Activated CD8-positive, alpha-beta memory T cell treated with anti-CD3 and anti-CD28 coated beads, Interleukin-2, amount 50 U/mL, for 1 hour (primary cell): ENCODE results near the gene TRIM37.
"Not testable (repeated sequence)": the region's sequence is repeated elsewhere in the genome, so short reads cannot be mapped to it uniquely, and the experiment has no call there.

Experiments
- DNase-seq: peaks from one replicate; pipeline ENCODE4 v3.0.0-alpha.2; 2020; ENCODE audit errors: extremely low read depth

TRIM37 gene

GRCh38 chr17:59106463-59107305 lies at the start of gene TRIM37:
Gene TRIM37 (minus strand): TSS chr17:59106880. CDS start chr17:59106461, 419 bp downstream.
- DNase-seq, result peak; percentile 90

- DNase-seq, result peak; percentile 93
Measured at GRCh38 chr17:59155439-59156177, 48.9 kb upstream of the TRIM37 start, which contains the start of gene PRR11. Gene PRR11 (plus strand): TSS chr17:59155746. CDS start chr17:59169753, 14,007 bp downstream.

- DNase-seq, result peak; percentile 94
Measured at GRCh38 chr17:59154721-59155438, 48.2 kb upstream of the TRIM37 start, which contains the start of gene SKA2. Gene SKA2 (minus strand): TSS chr17:59155186. CDS start chr17:59155163, 23 bp downstream.

GRCh38 chr17:59154292-59154720 lies 47.6 kb upstream of the TRIM37 start:
- no peak for DNase-seq

- DNase-seq, result no peak
Measured at GRCh38 chr17:59152925-59153324, 46.2 kb upstream of the TRIM37 start.

- DNase-seq, result no peak
Measured at GRCh38 chr17:59151591-59151990, 44.9 kb upstream of the TRIM37 start.

- no peak for DNase-seq
Measured at GRCh38 chr17:59151006-59151405, 44.3 kb upstream of the TRIM37 start.

- DNase-seq, result no peak
Measured at GRCh38 chr17:59149841-59150511, 43.3 kb upstream of the TRIM37 start.

- no peak for DNase-seq
Measured at GRCh38 chr17:59149051-59149450, 42.4 kb upstream of the TRIM37 start.

GRCh38 chr17:59145571-59146096 lies 39.0 kb upstream of the TRIM37 start:
- no peak for DNase-seq

GRCh38 chr17:59141860-59142259 lies 35.2 kb upstream of the TRIM37 start:
- no peak for DNase-seq

- DNase-seq, result no peak
Measured at GRCh38 chr17:59139939-59140338, 33.3 kb upstream of the TRIM37 start.

- not testable (repeated sequence) for DNase-seq
Measured at GRCh38 chr17:59138339-59138738, 31.7 kb upstream of the TRIM37 start.

GRCh38 chr17:59131131-59131530 lies 24.5 kb upstream of the TRIM37 start:
- DNase-seq, result no peak

- no peak for DNase-seq
Measured at GRCh38 chr17:59129814-59130213, 23.1 kb upstream of the TRIM37 start.

- no peak for DNase-seq
Measured at GRCh38 chr17:59126809-59127417, 20.2 kb upstream of the TRIM37 start.

- no peak for DNase-seq
Measured at GRCh38 chr17:59124665-59125064, 18.0 kb upstream of the TRIM37 start.

GRCh38 chr17:59121901-59122480 lies 15.3 kb upstream of the TRIM37 start:
- DNase-seq, result no peak

- no peak for DNase-seq
Measured at GRCh38 chr17:59115474-59115873, 8.8 kb upstream of the TRIM37 start.

- DNase-seq, result no peak
Measured at GRCh38 chr17:59111539-59111938, 4.9 kb upstream of the TRIM37 start.
